IMR-90 (cell line): Measurements from ENCODE around the gene SMYD1. TPM values are rescaled to one million over a fixed set of nuclear protein-coding genes. Genes with fewer than 3 reads are reported as not detected.

Experiments used
- ATAC-seq: fragments of 200-7000 bp; cut with Tn5 transposase; 2 replicates; pipeline ENCODE4 v1.9.1; 2020; ENCODE audit warnings: low read depth, mild to moderate bottlenecking, moderate library complexity
- BruUV-seq: library from RNA; stranded (reverse); fragments of 400-500 nt; replicated peaks from 2 replicates; lab custom pipeline; 2021; lab: Mats Ljungman, UMichigan
- CTCF ChIA-PET: fragments of 300-600 bp; formaldehyde crosslinking; extraction: SDS; loops from one replicate; lab custom pipeline; 2021; ENCODE audit warnings: antibody characterized with exemption; lab: Yijun Ruan, JAX
- POLR2A ChIA-PET: fragments of 300-600 bp; sonication (Branson Sonifier 250); formaldehyde crosslinking; loops from one replicate; lab custom pipeline; 2022; ENCODE audit warnings: antibody characterized with exemption; ENCODE audit not compliant: unreplicated experiment; lab: Charles Lee
- DNase-seq: peaks from one replicate; pipeline ENCODE4 v3.0.0; 2013
- H2AFZ ChIP-seq: replicated peaks from 2 replicates; pipeline ENCODE3; 2013; ENCODE audit warnings: low read length, mild to moderate bottlenecking; ENCODE audit not compliant: poor library complexity
- H2AK5ac ChIP-seq: 2 replicates; pipeline ENCODE4 v1.6.1; 2013; ENCODE audit warnings: low read depth, low read length, inconsistent platforms
- H2AK9ac ChIP-seq: replicated peaks from 2 replicates; pipeline ENCODE3; 2013; ENCODE audit warnings: mild to moderate bottlenecking, low read depth, low read length, moderate library complexity; ENCODE audit not compliant: poor library complexity
- H2BK120ac ChIP-seq: 2 replicates; pipeline ENCODE4 v1.6.1; 2013; ENCODE audit warnings: low read depth, low read length, inconsistent platforms
- H2BK15ac ChIP-seq: 3 replicates; pipeline ENCODE4 v1.6.1; 2013; ENCODE audit warnings: low read depth, low read length, inconsistent platforms
- H2BK20ac ChIP-seq: 2 replicates; pipeline ENCODE4 v1.6.1; 2013; ENCODE audit warnings: low read depth, mild to moderate bottlenecking, inconsistent platforms, low read length, moderate library complexity
- H2BK5ac ChIP-seq: 2 replicates; pipeline ENCODE4 v1.6.1; 2013; ENCODE audit warnings: mild to moderate bottlenecking, low read depth, low read length, inconsistent platforms; ENCODE audit not compliant: poor library complexity, severe bottlenecking
- H3K14ac ChIP-seq: replicated peaks from 2 replicates; pipeline ENCODE4 v1.6.1; 2013; ENCODE audit warnings: low read depth, low read length, inconsistent platforms
- H3K18ac ChIP-seq: 2 replicates; pipeline ENCODE4 v1.6.1; 2013; ENCODE audit warnings: low read depth, low read length, control low read depth
- H3K23ac ChIP-seq: 2 replicates; pipeline ENCODE4 v1.6.1; 2013; ENCODE audit warnings: low read depth, low read length, inconsistent platforms
- H3K27ac ChIP-seq: 2 replicates; pipeline ENCODE4 v1.5.1; 2013; ENCODE audit warnings: mild to moderate bottlenecking, control low read depth, low read length; ENCODE audit not compliant: insufficient read depth
- H3K27me3 ChIP-seq: 2 replicates; pipeline ENCODE4 v1.6.1; 2013; ENCODE audit warnings: low read length; ENCODE audit not compliant: control insufficient read depth, insufficient read depth
- H3K36me3 ChIP-seq: 2 replicates; pipeline ENCODE4 v1.6.1; 2013; ENCODE audit warnings: low read length, mixed read lengths; ENCODE audit not compliant: control insufficient read depth, insufficient read depth
- H3K4ac ChIP-seq: 2 replicates; pipeline ENCODE4 v1.6.1; 2013; ENCODE audit warnings: low read depth, low read length, inconsistent platforms
- H3K4me1 ChIP-seq: 2 replicates; pipeline ENCODE4 v1.6.1; 2013; ENCODE audit warnings: low read length, mixed read lengths; ENCODE audit not compliant: control insufficient read depth, insufficient read depth
- H3K4me2 ChIP-seq: 2 replicates; pipeline ENCODE4 v1.6.1; 2013; ENCODE audit warnings: low read depth, mild to moderate bottlenecking, control low read depth, low read length, moderate library complexity
- H3K4me3 ChIP-seq: 2 replicates; pipeline ENCODE4 v1.5.1; 2013; ENCODE audit warnings: low read depth, mild to moderate bottlenecking, control low read depth, low read length, moderate library complexity; ENCODE audit not compliant: insufficient read depth
- H3K56ac ChIP-seq: 2 replicates; pipeline ENCODE4 v1.6.1; 2013; ENCODE audit warnings: low read length, inconsistent platforms; ENCODE audit not compliant: insufficient read depth; ENCODE audit errors: extremely low read depth
- H3K79me1 ChIP-seq, 2 experiments: 2 replicates each; pipeline ENCODE4 v1.6.1; 2013; ENCODE audit warnings: low read length in 2 of 2, inconsistent platforms in 1 of 2, low read depth in 1 of 2
- H3K9ac ChIP-seq: 2 replicates; pipeline ENCODE4 v1.6.1; 2013; ENCODE audit warnings: low read depth, low read length, control low read depth
- H3K9me1 ChIP-seq: 2 replicates; pipeline ENCODE4 v1.6.1; 2013; ENCODE audit warnings: low read length, inconsistent platforms; ENCODE audit not compliant: insufficient read depth
- H3K9me3 ChIP-seq: 2 replicates; pipeline ENCODE4 v1.6.1; 2013; ENCODE audit warnings: low read length; ENCODE audit not compliant: control insufficient read depth, insufficient read depth
- H4K20me1 ChIP-seq: 2 replicates; pipeline ENCODE4 v1.6.1; 2013; ENCODE audit warnings: low read length, inconsistent platforms; ENCODE audit not compliant: insufficient read depth
- H4K5ac ChIP-seq: 2 replicates; pipeline ENCODE4 v1.6.1; 2013; ENCODE audit warnings: mild to moderate bottlenecking, low read depth, low read length, control low read depth
- H4K8ac ChIP-seq, 2 experiments: 2 replicates each; pipeline ENCODE4 v1.6.1; 2013; ENCODE audit warnings: low read depth in 2 of 2, low read length in 2 of 2, control low read depth in 1 of 2, inconsistent platforms in 1 of 2
- H4K91ac ChIP-seq: 2 replicates; pipeline ENCODE4 v1.6.1; 2013; ENCODE audit warnings: low read depth, low read length, inconsistent platforms; ENCODE audit not compliant: insufficient read depth
- BHLHE40 ChIP-seq: fragments of 150-350 bp; IDR thresholded peaks from 2 replicates; pipeline ENCODE4 v1.6.1; 2016; ENCODE audit warnings: mild to moderate bottlenecking, low read depth, low read length
- CEBPB ChIP-seq: IDR thresholded peaks from 2 replicates; pipeline ENCODE4 v1.6.1; 2012; ENCODE audit warnings: low read depth, low read length, improper control_type of control experiment
- CHD1 ChIP-seq: IDR thresholded peaks from 2 replicates; pipeline ENCODE4 v1.6.1; 2012; ENCODE audit warnings: low read depth, low read length, improper control_type of control experiment
- FOS ChIP-seq: fragments of 150-350 bp; IDR thresholded peaks from 2 replicates; pipeline ENCODE4 v1.6.1; 2016; ENCODE audit warnings: low read depth, low read length
- MAFK ChIP-seq: IDR thresholded peaks from 2 replicates; pipeline ENCODE4 v1.6.1; 2012; ENCODE audit warnings: low read depth, low read length, improper control_type of control experiment
- MAZ ChIP-seq: IDR thresholded peaks from 2 replicates; pipeline ENCODE4 v1.6.1; 2012; ENCODE audit warnings: low read depth, mild to moderate bottlenecking, low read length, improper control_type of control experiment, moderate library complexity, borderline replicate concordance
- MXI1 ChIP-seq: IDR thresholded peaks from 2 replicates; pipeline ENCODE4 v1.6.1; 2012; ENCODE audit warnings: low read depth, mild to moderate bottlenecking, low read length, moderate library complexity, borderline replicate concordance
- NFE2L2 ChIP-seq: fragments of 150-350 bp; IDR thresholded peaks from 2 replicates; pipeline ENCODE4 v1.6.1; 2016; ENCODE audit warnings: low read depth, mild to moderate bottlenecking, low read length
- POLR2A ChIP-seq: IDR thresholded peaks from 2 replicates; pipeline ENCODE4 v1.6.1; 2012; ENCODE audit warnings: mild to moderate bottlenecking, low read depth, low read length
- RAD21 ChIP-seq: IDR thresholded peaks from 2 replicates; pipeline ENCODE4 v1.6.1; 2012; ENCODE audit warnings: low read length, improper control_type of control experiment
- RCOR1 ChIP-seq: IDR thresholded peaks from 2 replicates; pipeline ENCODE4 v1.6.1; 2012; ENCODE audit warnings: mild to moderate bottlenecking, low read length, improper control_type of control experiment; ENCODE audit not compliant: insufficient replicate concordance
- RFX5 ChIP-seq: IDR thresholded peaks from 2 replicates; pipeline ENCODE4 v1.8.0; 2012; ENCODE audit warnings: low read depth, mild to moderate bottlenecking, low read length, moderate library complexity
- SMC3 ChIP-seq: fragments of 150-350 bp; IDR thresholded peaks from 2 replicates; pipeline ENCODE4 v1.6.1; 2016; ENCODE audit warnings: low read depth, mild to moderate bottlenecking, antibody characterized with exemption, low read length, moderate library complexity
- WGBS, 2 experiments: methylation state at CpG; one replicate each; pipeline versions ENCODE4 v1.1.5 to v1.1.7; 2013; ENCODE audit warnings: missing lambda C conversion rate in 2 of 2; ENCODE audit not compliant: insufficient read length in 1 of 2; ENCODE audit errors: extremely low coverage in 2 of 2; 5-methylcytosine and 5-hydroxymethylcytosine counted together
- dilution Hi-C: fragments of 300-500 bp; cut with HindIII; formaldehyde crosslinking; loops from one replicate; pipeline ENCODE4 v1.14.3; 2018; ENCODE audit warnings: low sequenced_read_pairs; ENCODE audit not compliant: unreplicated experiment
- in situ Hi-C: fragments of 300-500 bp; cut with MboI; formaldehyde crosslinking; loops from 3 replicates; pipeline ENCODE4 v1.14.3; 2019; ENCODE audit warnings: low sequenced_read_pairs, inconsistent platforms, mixed read lengths
- intact Hi-C: fragments of 100-400 bp; cut with micrococcal nuclease; formaldehyde crosslinking; loops from 2 replicates; pipeline ENCODE4 v1.10.0; 2022
- polyA plus RNA-seq, 3 experiments: library from polyadenylated mRNA; depleted of rRNA; stranded (reverse); fragments of >200 nt; gene quantifications; 2 replicates each; pipeline ENCODE4 v1.2.3, GENCODE V29; 2012; ENCODE audit warnings: low replicate concordance in 1 of 3
- total RNA-seq: library from RNA; depleted of rRNA; stranded (reverse); fragments of >200 nt; gene quantifications from 2 replicates; pipeline ENCODE4 v1.2.3, GENCODE V29; 2012
- TF ChIP-seq, protein P1 (sequence below): fragments of 150-350 bp; IDR thresholded peaks from 2 replicates; pipeline ENCODE4 v1.6.1; 2016; ENCODE audit warnings: low read depth, mild to moderate bottlenecking, low read length, moderate library complexity, borderline replicate concordance
- TF ChIP-seq, protein P2 (sequence below): conservative IDR thresholded peaks from 2 replicates; pipeline ENCODE4 v1.5.1; 2012; ENCODE audit warnings: mild to moderate bottlenecking, low read depth, low read length, improper control_type of control experiment
- TF ChIP-seq, protein P3 (sequence below): fragments of 150-350 bp; IDR thresholded peaks from 2 replicates; pipeline ENCODE4 v1.6.1; 2017; ENCODE audit warnings: mild to moderate bottlenecking, antibody characterized with exemption, low read length, low read depth

SMYD1 gene
- total and polyA plus RNA-seq, 2 of the 4 experiments (the other 2 are of a cell fraction) = not detected

DNA sequence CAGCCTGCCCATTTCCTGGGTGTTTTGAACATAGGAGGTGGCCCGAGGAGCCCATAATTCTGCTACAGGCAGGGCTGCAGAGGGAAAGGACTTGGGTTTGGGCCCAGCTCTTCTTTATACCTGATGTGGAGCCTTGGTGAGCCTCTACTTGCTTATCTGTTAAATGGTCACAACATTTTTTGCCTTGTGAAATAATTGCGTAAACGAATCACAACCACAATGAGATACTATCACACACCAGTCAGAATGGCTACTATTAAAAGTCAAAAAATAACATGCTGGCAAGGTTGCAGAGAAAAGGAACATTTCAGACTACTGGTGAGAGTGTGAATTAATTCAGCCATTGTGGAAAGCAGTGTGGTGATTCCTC is 64.4 kb downstream of the SMYD1 start:
- BruUV-seq = no TSS peak
- H4K91ac ChIP-seq = no peak overlapping the region
- H4K20me1 ChIP-seq = no peaks in the 10 kb centered on the region
- no peak overlapping the region for H3K4me2 ChIP-seq
- H3K9me1 ChIP-seq = no peaks in the 10 kb centered on the region
- in situ Hi-C loops = no loop called here
- no peak overlapping the region for H3K4ac ChIP-seq
- ChIA-PET POLR2A (no interaction called here), CTCF (no interaction called here)
- H3K9me3 ChIP-seq = no peaks in the 10 kb centered on the region
- no peak overlapping the region for H3K14ac ChIP-seq
- no peak overlapping the region for H3K18ac ChIP-seq
- TF ChIP-seq, protein P1, sequence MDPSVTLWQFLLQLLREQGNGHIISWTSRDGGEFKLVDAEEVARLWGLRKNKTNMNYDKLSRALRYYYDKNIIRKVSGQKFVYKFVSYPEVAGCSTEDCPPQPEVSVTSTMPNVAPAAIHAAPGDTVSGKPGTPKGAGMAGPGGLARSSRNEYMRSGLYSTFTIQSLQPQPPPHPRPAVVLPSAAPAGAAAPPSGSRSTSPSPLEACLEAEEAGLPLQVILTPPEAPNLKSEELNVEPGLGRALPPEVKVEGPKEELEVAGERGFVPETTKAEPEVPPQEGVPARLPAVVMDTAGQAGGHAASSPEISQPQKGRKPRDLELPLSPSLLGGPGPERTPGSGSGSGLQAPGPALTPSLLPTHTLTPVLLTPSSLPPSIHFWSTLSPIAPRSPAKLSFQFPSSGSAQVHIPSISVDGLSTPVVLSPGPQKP = no peak
- TF ChIP-seq, protein P2, sequence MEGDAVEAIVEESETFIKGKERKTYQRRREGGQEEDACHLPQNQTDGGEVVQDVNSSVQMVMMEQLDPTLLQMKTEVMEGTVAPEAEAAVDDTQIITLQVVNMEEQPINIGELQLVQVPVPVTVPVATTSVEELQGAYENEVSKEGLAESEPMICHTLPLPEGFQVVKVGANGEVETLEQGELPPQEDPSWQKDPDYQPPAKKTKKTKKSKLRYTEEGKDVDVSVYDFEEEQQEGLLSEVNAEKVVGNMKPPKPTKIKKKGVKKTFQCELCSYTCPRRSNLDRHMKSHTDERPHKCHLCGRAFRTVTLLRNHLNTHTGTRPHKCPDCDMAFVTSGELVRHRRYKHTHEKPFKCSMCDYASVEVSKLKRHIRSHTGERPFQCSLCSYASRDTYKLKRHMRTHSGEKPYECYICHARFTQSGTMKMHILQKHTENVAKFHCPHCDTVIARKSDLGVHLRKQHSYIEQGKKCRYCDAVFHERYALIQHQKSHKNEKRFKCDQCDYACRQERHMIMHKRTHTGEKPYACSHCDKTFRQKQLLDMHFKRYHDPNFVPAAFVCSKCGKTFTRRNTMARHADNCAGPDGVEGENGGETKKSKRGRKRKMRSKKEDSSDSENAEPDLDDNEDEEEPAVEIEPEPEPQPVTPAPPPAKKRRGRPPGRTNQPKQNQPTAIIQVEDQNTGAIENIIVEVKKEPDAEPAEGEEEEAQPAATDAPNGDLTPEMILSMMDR = no peak
- TF ChIP-seq BHLHE40 (no peak), RCOR1 (no peak), RFX5 (no peak), NFE2L2 (no peak), MAFK (no peak), CHD1 (no peak), SMC3 (no peak), RAD21 (no peak), FOS (no peak), MXI1 (no peak), POLR2A (no peak), MAZ (no peak), CEBPB (no peak)
- TF ChIP-seq, protein P3, sequence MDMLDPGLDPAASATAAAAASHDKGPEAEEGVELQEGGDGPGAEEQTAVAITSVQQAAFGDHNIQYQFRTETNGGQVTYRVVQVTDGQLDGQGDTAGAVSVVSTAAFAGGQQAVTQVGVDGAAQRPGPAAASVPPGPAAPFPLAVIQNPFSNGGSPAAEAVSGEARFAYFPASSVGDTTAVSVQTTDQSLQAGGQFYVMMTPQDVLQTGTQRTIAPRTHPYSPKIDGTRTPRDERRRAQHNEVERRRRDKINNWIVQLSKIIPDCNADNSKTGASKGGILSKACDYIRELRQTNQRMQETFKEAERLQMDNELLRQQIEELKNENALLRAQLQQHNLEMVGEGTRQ = no peak
- no peak overlapping the region for H3K23ac ChIP-seq
- no peak overlapping the region for H4K8ac ChIP-seq
- no peaks in the 10 kb centered on the region; the same call in none of the 2 replicates for H3K27me3 ChIP-seq
- no CpG with 5 or more reads among the region's 3 CpGs for WGBS, 2 experiments
- H3K56ac ChIP-seq = no peak overlapping the region
- H2BK5ac ChIP-seq = no peak overlapping the region
- no peak overlapping the region for H2AK5ac ChIP-seq
- dilution Hi-C loops = no loop called here
- H2BK15ac ChIP-seq = no peak overlapping the region
- no peak overlapping the region for H3K4me3 ChIP-seq
- no peak overlapping the region for H3K27ac ChIP-seq
- H3K9ac ChIP-seq = no peak overlapping the region
- no peak for DNase-seq
- H2AK9ac ChIP-seq = no peak overlapping the region
- intact Hi-C loops = no loop called here
- ATAC-seq = no peak
- H2BK20ac ChIP-seq = no peak overlapping the region
- no peak overlapping the region for H2BK120ac ChIP-seq
- H3K4me1 ChIP-seq = no peaks in the 10 kb centered on the region
- H3K79me1 ChIP-seq = no peaks in the 10 kb centered on the region
- no peak overlapping the region for H2AFZ ChIP-seq
- no peak overlapping the region for H4K5ac ChIP-seq
- H3K36me3 ChIP-seq = no peaks in the 10 kb centered on the region
